Measurements from ENCODE around the gene APOBEC3G. TPM values are rescaled to one million over a fixed set of nuclear protein-coding genes. Genes with fewer than 3 reads are reported as not detected.
A peak's percentile ranks its signal among the peaks of the same experiment; 100 is the strongest.

The APOBEC3G gene
- total and polyA plus RNA-seq, 2 of the 13 experiments (the other 11 are each of a cell fraction or from before 2014, with no cell fraction given) = 3.2 to 4.1 TPM

- TF ChIP-seq ZNF687 (CRISPR knock-in tag; IDR thresholded peaks at IDR 0.05) (peak; percentile 65), ZFP91 (CRISPR knock-in tag; IDR thresholded peaks at IDR 0.05; ENCODE audit: borderline replicate concordance) (peak; percentile 49; the same call in 1 of the 2 replicates), KAT8 (CRISPR knock-in tag; IDR thresholded peaks at IDR 0.05) (peak; percentile 9; the same call in 1 of the 2 replicates), SAP130 (CRISPR knock-in tag; IDR thresholded peaks at IDR 0.05; ENCODE audit: low read depth) (peak; percentile 44), ZNF781 (CRISPR knock-in tag; IDR thresholded peaks at IDR 0.05; ENCODE audit: borderline replicate concordance, not compliant biosample characterization) (peak; percentile 68), PHF8 (CRISPR knock-in tag; IDR thresholded peaks at IDR 0.05) (peak; percentile 71), ZNF605 (CRISPR knock-in tag; IDR thresholded peaks at IDR 0.05) (0 out of 2 replicates have a peak, but pooled peaks have one; percentile 35), KLF16 (CRISPR knock-in tag; IDR thresholded peaks at IDR 0.05) (0 out of 4 replicates have a peak, but pooled peaks of 1 of the 2 experiments have one; percentile 23), PRDM15 (CRISPR knock-in tag; IDR thresholded peaks at IDR 0.05) (peak; percentile 91), ZNF770 (CRISPR knock-in tag; IDR thresholded peaks at IDR 0.05) (peak; percentile 22; the same call in 1 of the 2 replicates), POLR2A (IDR thresholded peaks at IDR 0.05; ENCODE audit: insufficient read depth in 1 of 2, low read depth in 2 of 2, low read length in 2 of 2) (peak; percentile 43 to 45; a peak in 2 of 4 replicates), DRAP1 (CRISPR knock-in tag; IDR thresholded peaks at IDR 0.05) (0 out of 2 replicates have a peak, but pooled peaks have one; percentile 29), ZFX (CRISPR knock-in tag; IDR thresholded peaks at IDR 0.05; ENCODE audit: low read depth) (peak; percentile 60; the same call in 1 of the 2 replicates), RARA (CRISPR knock-in tag; IDR thresholded peaks at IDR 0.05) (0 out of 2 replicates have a peak, but pooled peaks have one; percentile 4), ZBTB7B (CRISPR knock-in tag; IDR thresholded peaks at IDR 0.05) (peak; percentile 75)
Observed at GRCh38 chr22:39040538-39041296, 36.4 kb upstream of the APOBEC3G start, which contains the start of gene APOBEC3F (continued).

All from HepG2 (cell line).